SK-N-SH (cell line): ENCODE measurements around the gene CSRNP3. TPM values are rescaled to one million over a fixed set of nuclear protein-coding genes. Genes with fewer than 3 reads are reported as not detected.

ENCODE experiments used
- CTCF ChIA-PET: fragments of 300-600, 350-600 bp; formaldehyde crosslinking; extraction: SDS; loops from one replicate; lab custom pipeline; 2021; lab: Yijun Ruan, JAX
- POLR2A ChIA-PET: fragments of 350-600 bp; sonication (Branson Sonifier 250); formaldehyde crosslinking; extraction: SDS; loops from one replicate; lab custom pipeline; 2020; ENCODE audit warnings: antibody characterized with exemption, inconsistent platforms; lab: Yijun Ruan, JAX
- DNase-seq: peaks from one replicate; pipeline ENCODE4 v3.0.0; 2012
- H2AFZ ChIP-seq: fragments of 200-600 bp; sonication (generic); 2 replicates; pipeline ENCODE4 v1.8.1; 2016; ENCODE audit warnings: antibody characterized with exemption, mild to moderate bottlenecking, low read depth
- H3F3A ChIP-seq: fragments of 200-600 bp; sonication (generic); replicated peaks from 2 replicates; pipeline ENCODE3; 2016; ENCODE audit warnings: antibody characterized with exemption, mild to moderate bottlenecking; ENCODE audit not compliant: insufficient read depth
- H3K27ac ChIP-seq, 2 experiments: fragments of 200-500 bp in 1 of 2; fragments of 200-600 bp in 1 of 2; sonication (Bioruptor generic) in 1 of 2; sonication (generic), shearing (Covaris generic) in 1 of 2; 2 replicates each; pipeline versions ENCODE4 v1.5.1 to v1.6.1; 2014 to 2016; ENCODE audit warnings: low read depth in 2 of 2, inconsistent platforms in 1 of 2, low read length in 1 of 2, mild to moderate bottlenecking in 1 of 2, mixed read lengths in 1 of 2
- H3K27me3 ChIP-seq: fragments of 200-600 bp; sonication (generic), shearing (Covaris generic); 2 replicates; pipeline ENCODE4 v1.6.1; 2016; ENCODE audit warnings: mixed run types; ENCODE audit not compliant: insufficient read depth
- H3K36me3 ChIP-seq, 2 experiments: fragments of 200-500 bp in 1 of 2; fragments of 200-600 bp in 1 of 2; sonication (Bioruptor generic) in 1 of 2; sonication (generic) in 1 of 2; replicated peaks in 1 of 2; 2 replicates each; pipeline versions ENCODE3 to v1.5.1; 2014 to 2016; ENCODE audit warnings: low read length in 1 of 2, mild to moderate bottlenecking in 1 of 2; ENCODE audit not compliant: insufficient read depth in 2 of 2, control insufficient read depth in 1 of 2
- H3K4me1 ChIP-seq, 2 experiments: fragments of 200-500 bp in 1 of 2; fragments of 200-600 bp in 1 of 2; sonication (Bioruptor generic) in 1 of 2; sonication (generic), shearing (Covaris generic) in 1 of 2; 2 replicates each; pipeline versions ENCODE4 v1.5.1 to v1.6.1; 2014 to 2016; ENCODE audit warnings: low read depth in 1 of 2, low read length in 1 of 2, mixed run types in 1 of 2; ENCODE audit not compliant: insufficient read depth in 2 of 2, control insufficient read depth in 1 of 2
- H3K4me2 ChIP-seq: fragments of 200-600 bp; sonication (generic), shearing (Covaris generic); 2 replicates; pipeline ENCODE4 v1.6.1; 2017; ENCODE audit warnings: mixed run types
- H3K4me3 ChIP-seq, 2 experiments: fragments of 200-500 bp in 1 of 2; fragments of 200-600 bp in 1 of 2; sonication (Bioruptor generic) in 1 of 2; sonication (generic), shearing (Covaris generic) in 1 of 2; 2 replicates each; pipeline versions ENCODE4 v1.5.1 to v1.8.1; 2014 to 2016; ENCODE audit warnings: low read depth in 2 of 2, inconsistent platforms in 1 of 2, low read length in 1 of 2, mild to moderate bottlenecking in 1 of 2, mixed read lengths in 1 of 2, moderate library complexity in 1 of 2
- H3K79me2 ChIP-seq: fragments of 200-600 bp; sonication (generic); 2 replicates; pipeline ENCODE4 v1.8.1; 2017; ENCODE audit warnings: mild to moderate bottlenecking; ENCODE audit not compliant: insufficient read depth
- H3K9ac ChIP-seq: fragments of 200-600 bp; sonication (generic); 2 replicates; pipeline ENCODE4 v1.6.1; 2017; ENCODE audit warnings: mixed run types
- H3K9me2 ChIP-seq: fragments of 200-600 bp; sonication (generic); 2 replicates; pipeline ENCODE4 v1.6.1; 2017; ENCODE audit warnings: mixed run types
- H3K9me3 ChIP-seq: fragments of 200-600 bp; sonication (generic); 2 replicates; pipeline ENCODE4 v1.6.1; 2017; ENCODE audit warnings: mixed run types, mild to moderate bottlenecking, moderate library complexity
- H4K20me1 ChIP-seq: fragments of 200-600 bp; sonication (generic); 2 replicates; pipeline ENCODE4 v1.6.1; 2017; ENCODE audit warnings: mild to moderate bottlenecking, mixed run types; ENCODE audit not compliant: insufficient read depth
- EP300 ChIP-seq, 2 experiments: IDR thresholded peaks; 2 replicates each; pipeline versions ENCODE4 v1.4.0 to v1.6.1; 2012; ENCODE audit warnings: borderline replicate concordance in 1 of 2, low read depth in 1 of 2, low read length in 1 of 2
- EZH2phosphoT487 ChIP-seq: fragments of 200-600 bp; sonication (generic); IDR thresholded peaks from 2 replicates; pipeline ENCODE4 v1.6.1; 2017; ENCODE audit warnings: low read depth, mixed run types, mild to moderate bottlenecking, antibody characterized with exemption, moderate library complexity, borderline replicate concordance
- FOXJ3 ChIP-seq: sonication (generic); formaldehyde crosslinking; IDR thresholded peaks from 2 replicates; pipeline ENCODE4 v1.5.1; 2020; ENCODE audit warnings: mild to moderate bottlenecking, missing genetic modification reagents
- FOXM1 ChIP-seq: IDR thresholded peaks from 2 replicates; pipeline ENCODE4 v1.4.0; 2012; ENCODE audit warnings: low read depth, mild to moderate bottlenecking
- JUND ChIP-seq: IDR thresholded peaks from 2 replicates; pipeline ENCODE4 v1.4.0; 2012
- MXI1 ChIP-seq: IDR thresholded peaks from 2 replicates; pipeline ENCODE4 v1.6.1; 2012; ENCODE audit warnings: mild to moderate bottlenecking, low read depth, low read length, improper control_type of control experiment
- NFIC ChIP-seq: IDR thresholded peaks from 2 replicates; pipeline ENCODE4 v1.4.0; 2012; ENCODE audit warnings: borderline replicate concordance
- NRF1 ChIP-seq: IDR thresholded peaks from 2 replicates; pipeline ENCODE4 v1.6.1; 2012; ENCODE audit warnings: low read depth, mild to moderate bottlenecking, low read length
- RFX5 ChIP-seq: IDR thresholded peaks from 2 replicates; pipeline ENCODE4 v1.6.1; 2012; ENCODE audit warnings: mild to moderate bottlenecking, improper control_type of control experiment, low read length
- SIN3A ChIP-seq: IDR thresholded peaks from 2 replicates; pipeline ENCODE4 v1.6.1; 2012; ENCODE audit warnings: low read depth, mild to moderate bottlenecking, low read length, moderate library complexity, borderline replicate concordance
- SMC3 ChIP-seq: IDR thresholded peaks from 2 replicates; pipeline ENCODE4 v1.6.1; 2012; ENCODE audit warnings: low read depth, low read length, improper control_type of control experiment
- TAF1 ChIP-seq: IDR thresholded peaks from 2 replicates; pipeline ENCODE4 v1.6.1; 2012; ENCODE audit warnings: low read depth, mild to moderate bottlenecking, low read length, moderate library complexity, borderline replicate concordance
- TEAD4 ChIP-seq: IDR thresholded peaks from 2 replicates; pipeline ENCODE4 v1.4.0; 2012; ENCODE audit warnings: mild to moderate bottlenecking, borderline replicate concordance; ENCODE audit not compliant: insufficient read depth
- YY1 ChIP-seq: IDR thresholded peaks from 2 replicates; pipeline ENCODE4 v1.4.0; 2012; ENCODE audit warnings: low read depth, mild to moderate bottlenecking
- ZBTB33 ChIP-seq: IDR thresholded peaks from 2 replicates; pipeline ENCODE4 v1.4.0; 2012; ENCODE audit warnings: low read depth, borderline replicate concordance
- polyA plus RNA-seq, 3 experiments: library from polyadenylated mRNA; depleted of rRNA; stranded (reverse); fragments of >200 nt; gene quantifications; 2 replicates each; pipeline ENCODE4 v1.2.3, GENCODE V29; 2012
- TF ChIP-seq, protein P1 (sequence below): IDR thresholded peaks from 2 replicates; pipeline ENCODE4 v1.4.0; 2012; ENCODE audit warnings: low read depth
- TF ChIP-seq, protein P2 (sequence below): IDR thresholded peaks from 2 replicates; pipeline ENCODE4; 2012
- TF ChIP-seq, protein P3 (sequence below): fragments of 150-350 bp; IDR thresholded peaks from 2 replicates; pipeline ENCODE4 v1.6.1; 2016; ENCODE audit warnings: mild to moderate bottlenecking, low read depth, low read length

CSRNP3 gene
- polyA plus RNA-seq, 1 of the 3 experiments (the other 2 are of a cell fraction): 1.0 TPM

DNA sequence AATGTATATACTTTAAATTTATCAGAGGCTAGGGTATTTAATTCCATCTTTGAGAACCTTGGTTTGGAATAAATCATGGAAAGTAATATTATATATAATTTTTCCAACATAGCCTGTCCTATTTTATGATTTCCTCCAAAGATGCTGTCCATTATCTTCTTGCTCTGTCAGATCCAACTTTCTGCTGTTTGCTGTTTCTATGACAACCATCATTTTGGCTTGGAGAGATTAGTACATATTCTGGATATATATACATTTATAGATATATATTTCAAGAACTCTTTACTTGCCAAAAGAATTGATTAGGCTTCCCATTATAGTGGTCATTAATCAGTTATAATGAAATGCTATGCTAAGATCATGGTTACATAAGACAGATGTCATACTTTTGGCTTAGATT, 31.3 kb downstream of the CSRNP3 start:
- H3K27ac ChIP-seq: no peak overlapping the region
- H3K4me2 ChIP-seq: no peak overlapping the region
- CTCF ChIA-PET: no interaction called here
- H3K4me3 ChIP-seq: no peak overlapping the region
- no peak for DNase-seq
- H3K79me2 ChIP-seq: no peaks in the 10 kb centered on the region
- no peaks in the 10 kb centered on the region for H3F3A ChIP-seq
- TF ChIP-seq FOXM1 (no peak), NFIC (no peak), SMC3 (no peak), TEAD4 (no peak), JUND (no peak), ZBTB33 (no peak), YY1 (no peak), FOXJ3 (CRISPR knock-in tag) (no peak), SIN3A (no peak), EP300 (IDR thresholded peaks at IDR 0.05; ENCODE audit: borderline replicate concordance in 1 of 2, low read depth in 1 of 2, low read length in 1 of 2) (no peak), EZH2phosphoT487 (no peak), RFX5 (no peak), TAF1 (no peak), NRF1 (no peak), MXI1 (no peak)
- TF ChIP-seq, protein P1, sequence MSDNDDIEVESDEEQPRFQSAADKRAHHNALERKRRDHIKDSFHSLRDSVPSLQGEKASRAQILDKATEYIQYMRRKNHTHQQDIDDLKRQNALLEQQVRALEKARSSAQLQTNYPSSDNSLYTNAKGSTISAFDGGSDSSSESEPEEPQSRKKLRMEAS: no peak
- TF ChIP-seq, protein P2, sequence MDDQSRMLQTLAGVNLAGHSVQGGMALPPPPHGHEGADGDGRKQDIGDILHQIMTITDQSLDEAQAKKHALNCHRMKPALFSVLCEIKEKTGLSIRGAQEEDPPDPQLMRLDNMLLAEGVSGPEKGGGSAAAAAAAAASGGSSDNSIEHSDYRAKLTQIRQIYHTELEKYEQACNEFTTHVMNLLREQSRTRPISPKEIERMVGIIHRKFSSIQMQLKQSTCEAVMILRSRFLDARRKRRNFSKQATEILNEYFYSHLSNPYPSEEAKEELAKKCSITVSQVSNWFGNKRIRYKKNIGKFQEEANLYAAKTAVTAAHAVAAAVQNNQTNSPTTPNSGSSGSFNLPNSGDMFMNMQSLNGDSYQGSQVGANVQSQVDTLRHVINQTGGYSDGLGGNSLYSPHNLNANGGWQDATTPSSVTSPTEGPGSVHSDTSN: no peak
- TF ChIP-seq, protein P3, sequence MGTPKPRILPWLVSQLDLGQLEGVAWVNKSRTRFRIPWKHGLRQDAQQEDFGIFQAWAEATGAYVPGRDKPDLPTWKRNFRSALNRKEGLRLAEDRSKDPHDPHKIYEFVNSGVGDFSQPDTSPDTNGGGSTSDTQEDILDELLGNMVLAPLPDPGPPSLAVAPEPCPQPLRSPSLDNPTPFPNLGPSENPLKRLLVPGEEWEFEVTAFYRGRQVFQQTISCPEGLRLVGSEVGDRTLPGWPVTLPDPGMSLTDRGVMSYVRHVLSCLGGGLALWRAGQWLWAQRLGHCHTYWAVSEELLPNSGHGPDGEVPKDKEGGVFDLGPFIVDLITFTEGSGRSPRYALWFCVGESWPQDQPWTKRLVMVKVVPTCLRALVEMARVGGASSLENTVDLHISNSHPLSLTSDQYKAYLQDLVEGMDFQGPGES: no peak
- POLR2A ChIA-PET: no interaction called here
- peaks cover 15 to 23% of the 10 kb centered on the region in 2 experiments for H3K36me3 ChIP-seq
- no peak overlapping the region for H3K9ac ChIP-seq
- H2AFZ ChIP-seq: no peak overlapping the region
- no peaks in the 10 kb centered on the region for H3K9me2 ChIP-seq
- no peaks in the 10 kb centered on the region for H4K20me1 ChIP-seq
- H3K4me1 ChIP-seq: peaks cover 0 to 4% of the 10 kb centered on the region in 2 experiments; a peak in 1 of 4 replicates
- no peaks in the 10 kb centered on the region for H3K27me3 ChIP-seq
- H3K9me3 ChIP-seq: no peaks in the 10 kb centered on the region
